ENCODE measurements around the gene NLGN1.

DNA sequence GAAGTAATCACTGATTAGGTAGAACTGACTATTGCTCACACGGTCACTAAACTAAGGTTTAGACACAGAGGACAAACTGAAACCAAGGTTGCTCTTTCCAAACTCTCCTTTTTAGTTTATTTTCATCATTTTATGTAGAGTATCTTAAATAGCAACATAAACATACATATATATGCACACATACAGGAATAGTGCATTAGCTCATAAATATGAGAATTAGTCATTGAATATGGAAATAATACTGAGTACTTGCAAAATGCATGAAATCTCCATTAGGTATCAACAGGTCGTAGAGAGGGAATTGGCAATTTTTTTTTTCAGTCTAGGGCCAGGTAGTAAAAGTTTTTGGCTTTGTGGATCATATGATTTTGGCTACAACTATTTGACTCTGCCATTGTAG, 557.1 kb downstream of the NLGN1 start:
- no peak for TF ChIP-seq TCF12 (IDR thresholded peaks at IDR 0.05; ENCODE audit: low read depth, low read length)
- no peak for TF ChIP-seq EZH2 (IDR thresholded peaks at IDR 0.05; ENCODE audit: low read depth, low read length, severe bottlenecking)
- TF ChIP-seq POLR2A (IDR thresholded peaks at IDR 0.05; ENCODE audit: control extremely low read depth in 1 of 2, low read depth in 2 of 2, low read length in 2 of 2): no peak
- TF ChIP-seq, protein P1, sequence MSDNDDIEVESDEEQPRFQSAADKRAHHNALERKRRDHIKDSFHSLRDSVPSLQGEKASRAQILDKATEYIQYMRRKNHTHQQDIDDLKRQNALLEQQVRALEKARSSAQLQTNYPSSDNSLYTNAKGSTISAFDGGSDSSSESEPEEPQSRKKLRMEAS (IDR thresholded peaks at IDR 0.05): no peak
